GM12891 (cell line): ENCODE measurements around the gene CTSA.

ENCODE experiments used
- POLR2A ChIP-seq: IDR thresholded peaks from 2 replicates; pipeline ENCODE4 v1.6.1; 2011; ENCODE audit warnings: low read depth, low read length, control low read depth
- POLR2AphosphoS5 ChIP-seq: IDR thresholded peaks from 2 replicates; pipeline ENCODE4 v1.6.1; 2011; ENCODE audit warnings: low read depth, low read length, control low read depth
- TAF1 ChIP-seq: IDR thresholded peaks from 2 replicates; pipeline ENCODE4 v1.6.1; 2011; ENCODE audit warnings: low read depth, low read length, control low read depth

DNA sequence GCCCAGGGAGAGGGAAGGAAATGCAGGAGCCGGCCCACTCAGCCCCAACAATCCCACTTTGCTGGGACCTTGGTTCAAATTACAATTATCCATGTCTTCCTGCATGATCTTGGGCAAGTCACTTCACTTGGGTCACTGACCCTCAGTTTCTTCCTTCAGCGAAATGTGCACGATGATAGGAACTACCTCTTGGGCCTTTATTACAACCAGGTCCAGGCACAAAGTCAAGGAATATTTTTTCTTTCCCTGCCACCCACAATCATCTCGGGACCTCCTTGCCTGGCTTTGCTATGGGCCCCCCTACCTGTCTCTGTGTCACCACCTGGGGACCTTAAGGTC lies 21.2 kb downstream of the CTSA start:
- no peak for TF ChIP-seq POLR2AphosphoS5
- TF ChIP-seq POLR2A = no peak
- no peak for TF ChIP-seq TAF1
